PC-3 (cell line): ENCODE measurements around the gene PTGES2.

Experiments used
- EZH2phosphoT487 ChIP-seq: fragments of 300-600 bp; sonication (generic); IDR thresholded peaks from 2 replicates; pipeline ENCODE4 v1.6.1; 2018; ENCODE audit warnings: mild to moderate bottlenecking, antibody characterized with exemption, low read length, borderline replicate concordance
- TF ChIP-seq, protein P1 (sequence below): fragments of 300-600 bp; sonication (generic); conservative IDR thresholded peaks from 2 replicates; pipeline ENCODE4 v1.5.1; 2017; ENCODE audit warnings: antibody characterized with exemption, low read depth, mild to moderate bottlenecking, low read length

DNA sequence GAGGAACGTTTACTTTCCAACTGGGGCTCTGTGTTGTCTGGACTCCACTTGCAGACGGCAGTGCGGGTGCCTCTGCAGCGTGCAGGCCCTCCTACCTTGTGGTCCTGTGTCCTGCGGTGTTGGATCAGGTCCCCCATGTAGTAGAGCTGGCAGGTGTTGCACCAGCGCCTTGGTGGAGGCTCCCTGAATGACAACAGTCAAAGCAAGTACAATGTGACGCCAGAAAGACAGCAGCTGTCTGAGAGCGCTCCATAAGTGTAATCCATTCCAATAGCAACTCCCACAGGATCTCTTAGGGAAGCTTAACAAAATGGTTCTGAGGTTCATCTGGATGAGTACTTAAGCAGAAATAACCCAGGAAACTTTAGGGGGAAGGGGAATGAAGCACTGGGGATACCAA lies 42.4 kb upstream of the PTGES2 start:
- TF ChIP-seq, protein P1, sequence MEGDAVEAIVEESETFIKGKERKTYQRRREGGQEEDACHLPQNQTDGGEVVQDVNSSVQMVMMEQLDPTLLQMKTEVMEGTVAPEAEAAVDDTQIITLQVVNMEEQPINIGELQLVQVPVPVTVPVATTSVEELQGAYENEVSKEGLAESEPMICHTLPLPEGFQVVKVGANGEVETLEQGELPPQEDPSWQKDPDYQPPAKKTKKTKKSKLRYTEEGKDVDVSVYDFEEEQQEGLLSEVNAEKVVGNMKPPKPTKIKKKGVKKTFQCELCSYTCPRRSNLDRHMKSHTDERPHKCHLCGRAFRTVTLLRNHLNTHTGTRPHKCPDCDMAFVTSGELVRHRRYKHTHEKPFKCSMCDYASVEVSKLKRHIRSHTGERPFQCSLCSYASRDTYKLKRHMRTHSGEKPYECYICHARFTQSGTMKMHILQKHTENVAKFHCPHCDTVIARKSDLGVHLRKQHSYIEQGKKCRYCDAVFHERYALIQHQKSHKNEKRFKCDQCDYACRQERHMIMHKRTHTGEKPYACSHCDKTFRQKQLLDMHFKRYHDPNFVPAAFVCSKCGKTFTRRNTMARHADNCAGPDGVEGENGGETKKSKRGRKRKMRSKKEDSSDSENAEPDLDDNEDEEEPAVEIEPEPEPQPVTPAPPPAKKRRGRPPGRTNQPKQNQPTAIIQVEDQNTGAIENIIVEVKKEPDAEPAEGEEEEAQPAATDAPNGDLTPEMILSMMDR = no peak
- TF ChIP-seq EZH2phosphoT487 = no peak
